Lower leg skin (tissue), 3 donors: ENCODE measurements around the gene SREK1.

ENCODE experiments used
- POLR2A ChIP-seq, 2 donors: fragments of 450-650 bp; IDR thresholded peaks; one replicate each; pipeline ENCODE4 v1.6.1; 2016 to 2017; ENCODE audit warnings: antibody characterized with exemption in 2 of 2, mild to moderate bottlenecking in 1 of 2, moderate library complexity in 1 of 2
- TF ChIP-seq, protein P1 (sequence below), 3 donors: fragments of 450-650 bp; IDR thresholded peaks; one replicate each; pipeline ENCODE4 v1.5.1; 2016; ENCODE audit warnings: antibody characterized with exemption in 3 of 3, mild to moderate bottlenecking in 3 of 3, moderate library complexity in 2 of 3

GRCh38 chr5:66136053-66136452 is 8.0 kb upstream of the SREK1 start:
- TF ChIP-seq POLR2A (IDR thresholded peaks at IDR 0.05), result no peak
- TF ChIP-seq, protein P1, sequence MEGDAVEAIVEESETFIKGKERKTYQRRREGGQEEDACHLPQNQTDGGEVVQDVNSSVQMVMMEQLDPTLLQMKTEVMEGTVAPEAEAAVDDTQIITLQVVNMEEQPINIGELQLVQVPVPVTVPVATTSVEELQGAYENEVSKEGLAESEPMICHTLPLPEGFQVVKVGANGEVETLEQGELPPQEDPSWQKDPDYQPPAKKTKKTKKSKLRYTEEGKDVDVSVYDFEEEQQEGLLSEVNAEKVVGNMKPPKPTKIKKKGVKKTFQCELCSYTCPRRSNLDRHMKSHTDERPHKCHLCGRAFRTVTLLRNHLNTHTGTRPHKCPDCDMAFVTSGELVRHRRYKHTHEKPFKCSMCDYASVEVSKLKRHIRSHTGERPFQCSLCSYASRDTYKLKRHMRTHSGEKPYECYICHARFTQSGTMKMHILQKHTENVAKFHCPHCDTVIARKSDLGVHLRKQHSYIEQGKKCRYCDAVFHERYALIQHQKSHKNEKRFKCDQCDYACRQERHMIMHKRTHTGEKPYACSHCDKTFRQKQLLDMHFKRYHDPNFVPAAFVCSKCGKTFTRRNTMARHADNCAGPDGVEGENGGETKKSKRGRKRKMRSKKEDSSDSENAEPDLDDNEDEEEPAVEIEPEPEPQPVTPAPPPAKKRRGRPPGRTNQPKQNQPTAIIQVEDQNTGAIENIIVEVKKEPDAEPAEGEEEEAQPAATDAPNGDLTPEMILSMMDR (IDR thresholded peaks at IDR 0.05), result no peak
